Heart left ventricle (tissue), 16 donors: ENCODE measurements around the gene CFAP100. TPM values are rescaled to one million over a fixed set of nuclear protein-coding genes. Genes with fewer than 3 reads are reported as not detected.

ENCODE experiments used
- ATAC-seq, 4 donors: fragments of 200-7000 bp; cut with Tn5 transposase; one replicate each; pipeline ENCODE4 v1.9.1; 2020 to 2022; ENCODE audit warnings: moderate library complexity in 4 of 4, mild to moderate bottlenecking in 3 of 4, moderate number of reproducible peaks in 1 of 4
- DNase-seq, 5 donors: peaks; one replicate each; pipeline ENCODE4 v3.0.0-alpha.2; 2020
- H3K27ac ChIP-seq, 12 donors: fragments of 200-600 bp; sonication (generic) in 4 of 12; one replicate each; pipeline versions ENCODE4 v1.5.0 to v1.8.0; 2016 to 2022; ENCODE audit warnings: mild to moderate bottlenecking in 2 of 12
- H3K27me3 ChIP-seq, 9 donors: fragments of 200-600 bp; sonication (generic) in 2 of 9; one replicate each; pipeline versions ENCODE4 v1.5.1 to v1.8.0; 2016 to 2022; ENCODE audit warnings: mild to moderate bottlenecking in 3 of 9
- H3K36me3 ChIP-seq, 9 donors: fragments of 200-600 bp; sonication (generic) in 2 of 9; one replicate each; pipeline versions ENCODE4 v1.5.0 to v1.8.0; 2018 to 2022; ENCODE audit warnings: mild to moderate bottlenecking in 2 of 9
- H3K4me1 ChIP-seq, 12 donors: fragments of 200-600 bp; sonication (generic) in 4 of 12; one replicate each; pipeline versions ENCODE4 v1.5.0 to v1.8.0; 2016 to 2022; ENCODE audit warnings: mild to moderate bottlenecking in 3 of 12
- H3K4me3 ChIP-seq, 12 donors: fragments of 200-600 bp; sonication (generic) in 4 of 12; one replicate each; pipeline versions ENCODE4 v1.5.0 to v1.8.0; 2017 to 2022; ENCODE audit warnings: mild to moderate bottlenecking in 9 of 12, moderate library complexity in 4 of 12
- H3K9me3 ChIP-seq, 12 donors: fragments of 200-600 bp; sonication (generic) in 4 of 12; one replicate each; pipeline versions ENCODE4 v1.5.0 to v1.8.0; 2016 to 2022; ENCODE audit warnings: mild to moderate bottlenecking in 1 of 12
- POLR2A ChIP-seq, 2 donors: fragments of 450-650 bp; IDR thresholded peaks; one replicate each; pipeline ENCODE4 v1.6.1; 2017; ENCODE audit warnings: antibody characterized with exemption in 2 of 2, mild to moderate bottlenecking in 2 of 2, moderate library complexity in 2 of 2
- WGBS, 4 donors: extraction: QIAGEN DNeasy Blood & Tissue Kit in 2 of 4; methylation state at CpG; one replicate each; pipeline versions ENCODE4 v1.1.5 to v1.1.7; 2013 to 2018; 5-methylcytosine and 5-hydroxymethylcytosine counted together
- intact Hi-C, 10 donors: fragments of 100-400 bp; cut with DNase I; formaldehyde crosslinking; loops; one replicate each; pipeline versions ENCODE4 v1.11.1 to v1.14.2; 2022
- polyA plus RNA-seq, 2 donors: library from polyadenylated mRNA; stranded (reverse); fragments of 200-250 nt; gene quantifications; one replicate each; pipeline ENCODE4 v1.2.3, GENCODE V29; 2013
- total RNA-seq, 9 donors: library from RNA; depleted of rRNA in 2 of 9; stranded (reverse); fragments of >200 nt in 2 of 9; fragmentation: NEBNext Ultra II Directional in 3 of 9; extraction: Animal tissue kit (Norgen Biotek cat#: 25700) in 3 of 9; gene quantifications; one replicate each; pipeline versions ENCODE4 v1.1.0 to v1.2.4, GENCODE V29; 2016 to 2023
- TF ChIP-seq, protein P1 (sequence below), 12 donors: fragments of 200-600 bp; sonication (generic) in 4 of 12; IDR thresholded peaks; one replicate each; pipeline versions ENCODE4 v1.5.0 to v1.8.0; 2018 to 2022; ENCODE audit warnings: antibody characterized with exemption in 12 of 12, mild to moderate bottlenecking in 5 of 12
- donor health status: ischemic (EF 13 %, LVEDD 7.1; RV severe dilation, severe dysfunction).
- donor health status: healthy with polysubstance abuse.
- donor health status: DM: no; HTN: yes; CAD: no.
- donor health status: DM: no; HTN: no; CAD: no.
- donor health status: ischemic (EF 25% LVEDD 6.9; RV normal size, moderate dysfunction).
- donor health status: ischemic (EF 25% LVEDD 5.7; RV mildly dilated, moderate dysfunction).
- donor health status: healthy.
- donor health status: DM: yes; HTN: yes; CAD: no.
- donor health status: ischemic (EF 35%, LVEDD 5.7; RV mildly dilated, moderate dysfunction).
- donor health status: nonischemic (EF 11% LVEDD 7.7; RV severe dilation, severe dysfunction).
- donor health status: DM: yes; HTN: yes; CAD: no.
- donor health status: PGD.
- donor health status: ischemic (EF 29% LVEDD 5.4; RV normal size, mild dysfunction).
- donor health status: nonischemic (EF 23%, LVEDD 6.1; RV moderate dilation, normal function).

CFAP100 gene
- total and polyA plus RNA-seq, 11 donors: not detected

DNA sequence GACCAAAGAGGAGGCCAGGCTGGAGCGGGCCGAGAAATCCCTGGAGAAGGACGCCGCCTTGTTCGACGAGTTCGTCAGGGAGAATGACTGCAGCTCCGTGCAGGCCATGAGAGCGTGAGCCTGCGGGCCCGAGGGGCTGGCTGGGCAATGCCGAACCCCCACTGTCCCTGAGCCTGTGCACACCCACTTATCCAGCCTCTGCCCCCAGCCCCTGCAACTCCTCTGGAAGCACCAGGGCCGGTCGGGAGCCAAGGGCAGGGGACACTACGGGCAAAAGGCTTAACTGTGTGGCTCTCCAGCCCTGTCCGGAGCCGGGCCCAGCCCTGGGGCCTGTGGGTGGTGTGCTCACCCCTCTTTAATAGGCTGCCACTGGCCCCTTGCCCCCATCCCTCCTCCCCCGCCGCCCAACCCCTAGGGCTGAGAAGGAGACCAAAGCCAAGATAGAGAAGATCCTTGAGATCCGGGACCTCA, 24.0 kb downstream of the CFAP100 start:
- H3K4me1 ChIP-seq: peaks cover 0 to 6% (median 0%) of the 10 kb centered on the region in 12 donors
- H3K27ac ChIP-seq: no peak overlapping the region
- peaks cover 10 to 52% (median 24%) of the 10 kb centered on the region in 9 donors for H3K27me3 ChIP-seq
- no peak for ATAC-seq
- TF ChIP-seq POLR2A (IDR thresholded peaks at IDR 0.05): no peak
- TF ChIP-seq, protein P1, sequence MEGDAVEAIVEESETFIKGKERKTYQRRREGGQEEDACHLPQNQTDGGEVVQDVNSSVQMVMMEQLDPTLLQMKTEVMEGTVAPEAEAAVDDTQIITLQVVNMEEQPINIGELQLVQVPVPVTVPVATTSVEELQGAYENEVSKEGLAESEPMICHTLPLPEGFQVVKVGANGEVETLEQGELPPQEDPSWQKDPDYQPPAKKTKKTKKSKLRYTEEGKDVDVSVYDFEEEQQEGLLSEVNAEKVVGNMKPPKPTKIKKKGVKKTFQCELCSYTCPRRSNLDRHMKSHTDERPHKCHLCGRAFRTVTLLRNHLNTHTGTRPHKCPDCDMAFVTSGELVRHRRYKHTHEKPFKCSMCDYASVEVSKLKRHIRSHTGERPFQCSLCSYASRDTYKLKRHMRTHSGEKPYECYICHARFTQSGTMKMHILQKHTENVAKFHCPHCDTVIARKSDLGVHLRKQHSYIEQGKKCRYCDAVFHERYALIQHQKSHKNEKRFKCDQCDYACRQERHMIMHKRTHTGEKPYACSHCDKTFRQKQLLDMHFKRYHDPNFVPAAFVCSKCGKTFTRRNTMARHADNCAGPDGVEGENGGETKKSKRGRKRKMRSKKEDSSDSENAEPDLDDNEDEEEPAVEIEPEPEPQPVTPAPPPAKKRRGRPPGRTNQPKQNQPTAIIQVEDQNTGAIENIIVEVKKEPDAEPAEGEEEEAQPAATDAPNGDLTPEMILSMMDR (IDR thresholded peaks at IDR 0.05): no peak
- WGBS, 4 donors: 76 to 83% (median 80%) methylated on average over 15 to 20 of the region's 20 CpGs
- no peaks in the 10 kb centered on the region for H3K9me3 ChIP-seq
- no peak overlapping the region for H3K4me3 ChIP-seq
- intact Hi-C loops: no loop called here
- H3K36me3 ChIP-seq: no peaks in the 10 kb centered on the region
- no peak for DNase-seq

DNA sequence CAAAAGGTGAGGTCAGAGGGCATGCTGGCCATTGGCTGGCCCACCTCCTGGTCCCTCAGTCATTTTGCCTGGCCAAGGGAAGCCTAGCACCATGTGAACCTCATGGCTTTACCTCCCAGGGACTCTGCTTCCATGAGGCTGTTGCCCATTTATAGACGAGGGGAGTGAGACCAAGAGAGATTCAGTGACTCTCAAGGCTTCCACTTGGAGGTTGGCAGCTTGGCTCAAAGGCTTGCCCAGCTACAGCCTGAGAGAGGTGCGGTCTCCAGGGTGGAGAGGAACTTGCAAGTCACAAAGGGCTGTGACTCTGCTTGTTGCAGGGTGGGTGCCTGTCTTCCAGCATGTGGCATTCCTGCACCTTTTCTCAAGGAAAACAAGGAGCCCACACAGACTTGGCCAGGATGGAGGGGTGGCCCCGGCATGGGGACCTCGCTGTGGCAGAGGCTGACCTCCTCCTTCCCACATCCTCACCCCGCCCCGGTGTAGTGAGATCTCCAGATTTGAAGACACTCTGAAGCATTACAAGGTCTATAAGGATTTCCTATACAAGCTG, 24.5 kb downstream of the CFAP100 start:
- ATAC-seq (no peak), DNase-seq (no peak)
- TF ChIP-seq POLR2A (IDR thresholded peaks at IDR 0.05): no peak
- TF ChIP-seq, protein P1 (IDR thresholded peaks at IDR 0.05): no peak
- intact Hi-C loops: no loop called here
- H3K4me3 ChIP-seq: no peak overlapping the region
- H3K9me3 ChIP-seq: no peaks in the 10 kb centered on the region
- peaks cover 10 to 47% (median 23%) of the 10 kb centered on the region in 9 donors for H3K27me3 ChIP-seq
- peaks cover 0 to 6% (median 0%) of the 10 kb centered on the region in 12 donors for H3K4me1 ChIP-seq
- no peak overlapping the region for H3K27ac ChIP-seq
- WGBS, 4 donors: 69 to 85% (median 80%) methylated on average over 6 of the region's 6 CpGs
- no peaks in the 10 kb centered on the region for H3K36me3 ChIP-seq

DNA sequence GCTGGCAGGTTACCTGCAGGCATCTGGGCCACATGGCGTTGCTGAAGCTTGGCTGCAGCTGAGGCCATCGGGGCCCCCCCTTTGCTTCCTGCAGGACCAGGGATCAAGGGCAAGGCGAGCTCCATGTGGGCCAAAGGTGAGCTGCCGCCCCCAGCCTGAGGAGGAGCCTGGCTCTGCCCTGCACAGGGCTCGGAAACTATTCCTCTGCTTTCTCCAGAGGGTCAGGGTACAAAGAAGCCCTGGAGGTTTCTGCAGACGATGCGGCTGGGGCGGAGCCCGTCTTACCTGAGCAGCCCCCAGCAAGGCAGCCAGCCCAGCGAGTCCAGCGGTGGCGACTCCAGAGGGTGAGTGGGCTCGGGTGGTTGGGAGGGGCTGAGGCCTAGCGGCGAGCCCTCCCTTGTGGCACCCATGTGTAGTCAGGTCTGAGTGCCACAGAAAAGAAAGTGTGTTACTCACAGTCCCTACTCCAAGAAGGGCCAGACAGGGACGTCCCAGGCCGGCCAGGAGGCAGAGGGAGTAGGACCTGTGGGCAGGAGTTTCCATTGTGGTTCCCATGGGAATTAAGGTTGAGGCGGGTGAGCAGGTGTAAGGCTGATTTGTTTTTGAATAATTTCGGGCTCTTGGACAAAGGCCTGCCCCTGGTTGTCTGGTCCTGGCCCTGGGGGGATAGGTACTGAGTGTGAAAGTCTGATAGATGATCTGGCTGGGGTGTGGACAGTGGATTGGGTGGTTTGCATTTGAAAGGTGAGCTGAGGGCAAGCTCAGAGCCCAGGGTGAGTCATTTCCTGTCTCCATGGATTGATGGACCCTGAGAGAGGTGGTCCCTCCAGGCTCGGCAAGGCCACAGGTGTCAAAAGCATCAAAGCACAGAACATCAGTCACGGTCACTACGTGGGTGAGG, 25.4 kb downstream of the CFAP100 start:
- WGBS, 4 donors: 78 to 86% (median 83%) methylated on average over 17 to 22 of the region's 22 CpGs
- no peak for ATAC-seq

More for the DNA sequence above, 25.4 kb downstream of the CFAP100 start:
- Histone ChIP-seq H3K4me1 (peaks cover 0 to 6% (median 0%) of the 10 kb centered on the region in 12 donors), H3K4me3 (no peak overlapping the region), H3K27ac (no peak overlapping the region), H3K27me3 (peaks cover 10 to 38% (median 18%) of the 10 kb centered on the region in 9 donors), H3K9me3 (peaks cover 0 to 1% (median 0%) of the 10 kb centered on the region in 12 donors), H3K36me3 (no peaks in the 10 kb centered on the region)
- no peak for TF ChIP-seq POLR2A (IDR thresholded peaks at IDR 0.05)
- TF ChIP-seq, protein P1 (IDR thresholded peaks at IDR 0.05): no peak
- no peak for DNase-seq
- intact Hi-C loops: no loop called here
